Fibroblast of lung (primary cell): ENCODE results near the gene CALU. TPM values are rescaled to one million over a fixed set of nuclear protein-coding genes. Genes with fewer than 3 reads are reported as not detected.

ENCODE experiments used
- DNase-seq, 2 donors: peaks; one replicate each; pipeline versions ENCODE4 v3.0.0 to v3.0.0-alpha.2; 2010; ENCODE audit warnings: low read depth in 2 of 2
- H2AFZ ChIP-seq: 2 replicates; pipeline ENCODE4 v1.5.1; 2012; ENCODE audit warnings: low read length, control low read depth, inconsistent platforms
- H3K27ac ChIP-seq: 2 replicates; pipeline ENCODE4 v1.5.1; 2011; ENCODE audit warnings: low read length, control low read depth; ENCODE audit not compliant: insufficient read depth
- H3K27me3 ChIP-seq: 2 replicates; pipeline ENCODE4 v1.5.1; 2011; ENCODE audit warnings: mild to moderate bottlenecking, low read length; ENCODE audit not compliant: control insufficient read depth, insufficient read depth
- H3K36me3 ChIP-seq: 2 replicates; pipeline ENCODE4 v1.5.1; 2011; ENCODE audit warnings: low read length; ENCODE audit not compliant: control insufficient read depth, insufficient read depth
- H3K4me1 ChIP-seq: 2 replicates; pipeline ENCODE4 v1.5.1; 2011; ENCODE audit warnings: low read length; ENCODE audit not compliant: control insufficient read depth, insufficient read depth; ENCODE audit errors: extremely low read depth
- H3K4me2 ChIP-seq: 2 replicates; pipeline ENCODE4 v1.5.1; 2011; ENCODE audit warnings: low read length, control low read depth; ENCODE audit not compliant: insufficient read depth; ENCODE audit errors: extremely low read depth
- H3K4me3 ChIP-seq, 4 experiments: fragments of 200-600 bp in 1 of 4; sonication (generic) in 1 of 4; replicated peaks in 1 of 4; 2 replicates each; pipeline ENCODE4 v1.5.1; 2011 to 2016; ENCODE audit warnings: low read length in 4 of 4, low read depth in 3 of 4, mild to moderate bottlenecking in 3 of 4, control low read depth in 2 of 4, inconsistent platforms in 1 of 4, mixed read lengths in 1 of 4; ENCODE audit not compliant: insufficient read depth in 1 of 4; ENCODE audit errors: control extremely low read depth in 1 of 4
- H3K79me2 ChIP-seq: 2 replicates; pipeline ENCODE4 v1.5.1; 2012; ENCODE audit warnings: mild to moderate bottlenecking, low read length, inconsistent platforms; ENCODE audit not compliant: control insufficient read depth, insufficient read depth
- H3K9ac ChIP-seq: 2 replicates; pipeline ENCODE4 v1.5.1; 2011; ENCODE audit warnings: mild to moderate bottlenecking, low read length, control low read depth; ENCODE audit not compliant: insufficient read depth
- H3K9me3 ChIP-seq: 2 replicates; pipeline ENCODE4 v1.5.1; 2012; ENCODE audit warnings: low read depth, low read length; ENCODE audit not compliant: control insufficient read depth, insufficient read depth
- H4K20me1 ChIP-seq: 2 replicates; pipeline ENCODE4 v1.5.1; 2011; ENCODE audit warnings: low read length; ENCODE audit not compliant: control insufficient read depth, insufficient read depth; ENCODE audit errors: extremely low read depth
- CTCF ChIP-seq, 2 donors: IDR thresholded peaks in 1 of 2; conservative IDR thresholded peaks in 1 of 2; 1 replicate in 1 of 2; 2 replicates in 1 of 2; pipeline ENCODE4 v1.5.1; 2011 to 2012; ENCODE audit warnings: low read length in 2 of 2, control low read depth in 1 of 2, inconsistent platforms in 1 of 2, low read depth in 1 of 2, mild to moderate bottlenecking in 1 of 2
- EZH2 ChIP-seq: IDR thresholded peaks from 2 replicates; pipeline ENCODE4 v1.5.1; 2012; ENCODE audit warnings: low read length, control low read depth, mild to moderate bottlenecking; ENCODE audit errors: missing control alignments
- polyA plus RNA-seq, 2 donors: library from polyadenylated mRNA; depleted of rRNA in 1 of 2; stranded (reverse) in 1 of 2; unstranded in 1 of 2; fragments of >200 nt; gene quantifications; 2 replicates each; pipeline ENCODE4 v1.2.1, GENCODE V29; 2011 to 2012; ENCODE audit warnings: missing spikeins in 1 of 2
- total RNA-seq: library from RNA; depleted of rRNA; stranded (reverse); fragments of >200 nt; gene quantifications from 2 replicates; pipeline ENCODE4 v1.2.1, GENCODE V29; 2014

CALU gene
- total and polyA plus RNA-seq, 2 donors (not counting 1 experiment from before 2014, with no cell fraction given) = 636 to 1,372 TPM

GRCh38 chr7:128693373-128694015 is 45.7 kb upstream of the CALU start:
- no peak for TF ChIP-seq EZH2
- no peak for TF ChIP-seq CTCF (conservative IDR thresholded peaks at IDR 0.05 in 1 of 2, IDR thresholded peaks at IDR 0.05 in 1 of 2; ENCODE audit: low read depth in 1 of 2, low read length in 2 of 2)
- H4K20me1 ChIP-seq = no peaks in the 10 kb centered on the region

GRCh38 chr7:128694738-128695137 is 44.4 kb upstream of the CALU start:
- DNase-seq = no peak
- H3K4me1 ChIP-seq = no peaks in the 10 kb centered on the region
- TF ChIP-seq EZH2 = no peak
- TF ChIP-seq CTCF (conservative IDR thresholded peaks at IDR 0.05 in 1 of 2, IDR thresholded peaks at IDR 0.05 in 1 of 2; ENCODE audit: low read depth in 1 of 2, low read length in 2 of 2) = no peak

More at GRCh38 chr7:128693373-128694015, 45.7 kb upstream of the CALU start:
- no peaks in the 10 kb centered on the region for H3K36me3 ChIP-seq
- H3K4me2 ChIP-seq = no peak overlapping the region
- H3K4me3 ChIP-seq = no peak overlapping the region
- H3K27me3 ChIP-seq = no peaks in the 10 kb centered on the region
- DNase-seq = no peak
- no peak overlapping the region for H3K9ac ChIP-seq
- H2AFZ ChIP-seq = no peak overlapping the region
- H3K9me3 ChIP-seq = no peaks in the 10 kb centered on the region
- H3K4me1 ChIP-seq = no peaks in the 10 kb centered on the region
- no peak overlapping the region for H3K27ac ChIP-seq
- H3K79me2 ChIP-seq = no peaks in the 10 kb centered on the region

GRCh38 chr7:128697302-128697905 is 41.8 kb upstream of the CALU start:
- H3K79me2 ChIP-seq = no peaks in the 10 kb centered on the region
- DNase-seq = peak; percentile 73 to 74
- H3K36me3 ChIP-seq = no peaks in the 10 kb centered on the region
- peak overlapping the region; percentile 11 for H3K9ac ChIP-seq
- peak overlapping the region; percentile 37 for H2AFZ ChIP-seq
- H3K27ac ChIP-seq = no peak overlapping the region
- peak overlapping the region; percentile 42 to 63 (median 50) for H3K4me3 ChIP-seq
- no peaks in the 10 kb centered on the region for H3K27me3 ChIP-seq
- H3K4me2 ChIP-seq = peak overlapping the region; percentile 64
- no peaks in the 10 kb centered on the region for H3K4me1 ChIP-seq
- H4K20me1 ChIP-seq = no peaks in the 10 kb centered on the region
- peak; percentile 41 for TF ChIP-seq EZH2
- peak; percentile 51 to 53 for TF ChIP-seq CTCF (conservative IDR thresholded peaks at IDR 0.05 in 1 of 2, IDR thresholded peaks at IDR 0.05 in 1 of 2; ENCODE audit: low read depth in 1 of 2, low read length in 2 of 2)
- no peaks in the 10 kb centered on the region for H3K9me3 ChIP-seq

More at GRCh38 chr7:128694738-128695137, 44.4 kb upstream of the CALU start:
- H3K9ac ChIP-seq = no peak overlapping the region
- no peak overlapping the region for H3K4me2 ChIP-seq
- H3K27me3 ChIP-seq = no peaks in the 10 kb centered on the region
- no peak overlapping the region for H3K27ac ChIP-seq
- no peak overlapping the region for H2AFZ ChIP-seq
- no peak overlapping the region for H3K4me3 ChIP-seq
- no peaks in the 10 kb centered on the region for H3K9me3 ChIP-seq
- no peaks in the 10 kb centered on the region for H3K36me3 ChIP-seq
- H4K20me1 ChIP-seq = no peaks in the 10 kb centered on the region
- no peaks in the 10 kb centered on the region for H3K79me2 ChIP-seq
